ENCODE results near the gene TM9SF1.

DNA sequence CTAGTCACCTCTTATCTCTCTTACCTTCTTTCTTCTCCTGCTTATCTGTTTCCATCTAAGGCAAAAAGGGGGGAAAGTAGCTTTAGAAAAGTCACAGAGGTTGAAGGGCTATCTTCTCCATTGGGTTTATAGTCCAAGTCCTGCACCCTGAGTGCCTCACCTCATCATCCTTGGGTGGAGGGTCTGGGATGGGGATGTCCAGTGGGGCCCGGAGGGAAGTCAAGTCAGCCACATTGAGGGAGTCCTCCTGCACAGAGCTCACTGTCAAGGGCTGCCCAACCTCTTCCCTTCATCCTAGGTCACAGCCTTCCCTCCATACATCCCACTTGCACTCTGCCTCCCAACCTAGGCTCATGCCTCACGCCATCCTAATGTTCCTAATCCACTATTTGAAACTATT is 50.0 kb downstream of the TM9SF1 start:
- TF ChIP-seq, protein P1, sequence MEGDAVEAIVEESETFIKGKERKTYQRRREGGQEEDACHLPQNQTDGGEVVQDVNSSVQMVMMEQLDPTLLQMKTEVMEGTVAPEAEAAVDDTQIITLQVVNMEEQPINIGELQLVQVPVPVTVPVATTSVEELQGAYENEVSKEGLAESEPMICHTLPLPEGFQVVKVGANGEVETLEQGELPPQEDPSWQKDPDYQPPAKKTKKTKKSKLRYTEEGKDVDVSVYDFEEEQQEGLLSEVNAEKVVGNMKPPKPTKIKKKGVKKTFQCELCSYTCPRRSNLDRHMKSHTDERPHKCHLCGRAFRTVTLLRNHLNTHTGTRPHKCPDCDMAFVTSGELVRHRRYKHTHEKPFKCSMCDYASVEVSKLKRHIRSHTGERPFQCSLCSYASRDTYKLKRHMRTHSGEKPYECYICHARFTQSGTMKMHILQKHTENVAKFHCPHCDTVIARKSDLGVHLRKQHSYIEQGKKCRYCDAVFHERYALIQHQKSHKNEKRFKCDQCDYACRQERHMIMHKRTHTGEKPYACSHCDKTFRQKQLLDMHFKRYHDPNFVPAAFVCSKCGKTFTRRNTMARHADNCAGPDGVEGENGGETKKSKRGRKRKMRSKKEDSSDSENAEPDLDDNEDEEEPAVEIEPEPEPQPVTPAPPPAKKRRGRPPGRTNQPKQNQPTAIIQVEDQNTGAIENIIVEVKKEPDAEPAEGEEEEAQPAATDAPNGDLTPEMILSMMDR (IDR thresholded peaks at IDR 0.05): no peak
- no peak for TF ChIP-seq POLR2A (IDR thresholded peaks at IDR 0.05)
- no peak for TF ChIP-seq EP300 (IDR thresholded peaks at IDR 0.05)

Data from sigmoid colon (tissue), 4 donors.